OCI-LY3 (cell line): Measurements from ENCODE around the gene WDR75.

Source experiments
- H2AFZ ChIP-seq: fragments of 200-600, 300-600 bp; shearing (Covaris generic); 2 replicates; pipeline ENCODE4 v1.6.0; 2014; ENCODE audit warnings: antibody characterized with exemption, low read depth, low read length
- H3K27ac ChIP-seq: fragments of 200-600, 300-600 bp; sonication (generic); 2 replicates; pipeline ENCODE4 v1.5.1; 2014; ENCODE audit warnings: mild to moderate bottlenecking, low read length, moderate library complexity, mixed read lengths
- H3K27me3 ChIP-seq: fragments of 200-600, 300-600 bp; sonication (generic); 2 replicates; pipeline ENCODE4 v1.6.1; 2014; ENCODE audit warnings: low read depth, low read length, mixed read lengths
- H3K36me3 ChIP-seq: fragments of 200-600, 300-600 bp; sonication (generic); replicated peaks from 2 replicates; pipeline ENCODE3; 2014; ENCODE audit warnings: low read depth, low read length, mixed read lengths
- H3K4me1 ChIP-seq: fragments of 300-600, 200-600 bp; sonication (generic); 2 replicates; pipeline ENCODE4 v1.6.1; 2014; ENCODE audit warnings: low read length, mixed read lengths
- H3K4me2 ChIP-seq: fragments of 200-600, 300-600 bp; sonication (generic); 2 replicates; pipeline ENCODE4 v1.6.1; 2014; ENCODE audit warnings: low read length, mixed read lengths
- H3K4me3 ChIP-seq: fragments of 300-600, 200-600 bp; sonication (generic); 2 replicates; pipeline ENCODE4 v1.5.1; 2014; ENCODE audit warnings: antibody characterized with exemption, mild to moderate bottlenecking, low read length, moderate library complexity
- H3K79me2 ChIP-seq: fragments of 300-600, 200-600 bp; shearing (Covaris generic); 2 replicates; pipeline ENCODE4 v1.6.1; 2014; ENCODE audit warnings: mild to moderate bottlenecking, low read length, mixed read lengths
- H3K9ac ChIP-seq: fragments of 300-600, 200-600 bp; shearing (Covaris generic); 2 replicates; pipeline ENCODE4 v1.6.0; 2014; ENCODE audit warnings: mild to moderate bottlenecking, low read length, moderate library complexity
- H3K9me3 ChIP-seq: fragments of 200-600, 300-600 bp; shearing (Covaris generic); 2 replicates; pipeline ENCODE4 v1.6.1; 2014; ENCODE audit warnings: low read length, mixed read lengths; ENCODE audit not compliant: insufficient read depth
- H4K20me1 ChIP-seq: fragments of 200-600, 300-600 bp; sonication (generic); 2 replicates; pipeline ENCODE4 v1.6.1; 2016; ENCODE audit warnings: low read length, mixed read lengths; ENCODE audit not compliant: insufficient read depth
- EZH2phosphoT487 ChIP-seq: fragments of 200-600 bp; shearing (Covaris generic); IDR thresholded peaks from 2 replicates; pipeline ENCODE4 v1.6.1; 2018; ENCODE audit warnings: antibody characterized with exemption, mixed run types, low read depth
- TF ChIP-seq, protein P1 (sequence below): fragments of 200-600, 300-600 bp; sonication (generic); IDR thresholded peaks from 2 replicates; pipeline ENCODE4 v1.5.1; 2014; ENCODE audit warnings: antibody characterized with exemption, low read length, low read depth

The WDR75 gene

GRCh38 chr2:189446780-189447179, 5.5 kb downstream of the WDR75 start:
- Histone ChIP-seq H3K36me3 (peaks cover 58% of the 10 kb centered on the region), H3K4me3 (no peak overlapping the region), H4K20me1 (peaks cover 50% of the 10 kb centered on the region), H3K9ac (no peak overlapping the region), H3K4me1 (peaks cover 27% of the 10 kb centered on the region), H3K27ac (no peak overlapping the region), H3K27me3 (no peaks in the 10 kb centered on the region), H3K4me2 (no peak overlapping the region), H3K79me2 (peaks cover 74% of the 10 kb centered on the region), H2AFZ (no peak overlapping the region), H3K9me3 (no peaks in the 10 kb centered on the region)
- no peak for TF ChIP-seq EZH2phosphoT487
- TF ChIP-seq, protein P1, sequence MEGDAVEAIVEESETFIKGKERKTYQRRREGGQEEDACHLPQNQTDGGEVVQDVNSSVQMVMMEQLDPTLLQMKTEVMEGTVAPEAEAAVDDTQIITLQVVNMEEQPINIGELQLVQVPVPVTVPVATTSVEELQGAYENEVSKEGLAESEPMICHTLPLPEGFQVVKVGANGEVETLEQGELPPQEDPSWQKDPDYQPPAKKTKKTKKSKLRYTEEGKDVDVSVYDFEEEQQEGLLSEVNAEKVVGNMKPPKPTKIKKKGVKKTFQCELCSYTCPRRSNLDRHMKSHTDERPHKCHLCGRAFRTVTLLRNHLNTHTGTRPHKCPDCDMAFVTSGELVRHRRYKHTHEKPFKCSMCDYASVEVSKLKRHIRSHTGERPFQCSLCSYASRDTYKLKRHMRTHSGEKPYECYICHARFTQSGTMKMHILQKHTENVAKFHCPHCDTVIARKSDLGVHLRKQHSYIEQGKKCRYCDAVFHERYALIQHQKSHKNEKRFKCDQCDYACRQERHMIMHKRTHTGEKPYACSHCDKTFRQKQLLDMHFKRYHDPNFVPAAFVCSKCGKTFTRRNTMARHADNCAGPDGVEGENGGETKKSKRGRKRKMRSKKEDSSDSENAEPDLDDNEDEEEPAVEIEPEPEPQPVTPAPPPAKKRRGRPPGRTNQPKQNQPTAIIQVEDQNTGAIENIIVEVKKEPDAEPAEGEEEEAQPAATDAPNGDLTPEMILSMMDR: no peak

GRCh38 chr2:189454009-189454408, 12.7 kb downstream of the WDR75 start:
- peaks cover 16% of the 10 kb centered on the region; the same call in 1 of the 2 replicates for H4K20me1 ChIP-seq
- no peak overlapping the region for H3K4me2 ChIP-seq
- no peaks in the 10 kb centered on the region for H3K9me3 ChIP-seq
- H2AFZ ChIP-seq: no peak overlapping the region
- H3K36me3 ChIP-seq: peaks cover 69% of the 10 kb centered on the region
- no peak overlapping the region for H3K9ac ChIP-seq
- H3K79me2 ChIP-seq: 0 out of 2 replicates have a peak, but pooled peaks cover 7% of the 10 kb centered on the region
- TF ChIP-seq, protein P1: no peak
- no peaks in the 10 kb centered on the region for H3K4me1 ChIP-seq
- no peak overlapping the region for H3K4me3 ChIP-seq
- H3K27ac ChIP-seq: no peak overlapping the region
- H3K27me3 ChIP-seq: no peaks in the 10 kb centered on the region

DNA sequence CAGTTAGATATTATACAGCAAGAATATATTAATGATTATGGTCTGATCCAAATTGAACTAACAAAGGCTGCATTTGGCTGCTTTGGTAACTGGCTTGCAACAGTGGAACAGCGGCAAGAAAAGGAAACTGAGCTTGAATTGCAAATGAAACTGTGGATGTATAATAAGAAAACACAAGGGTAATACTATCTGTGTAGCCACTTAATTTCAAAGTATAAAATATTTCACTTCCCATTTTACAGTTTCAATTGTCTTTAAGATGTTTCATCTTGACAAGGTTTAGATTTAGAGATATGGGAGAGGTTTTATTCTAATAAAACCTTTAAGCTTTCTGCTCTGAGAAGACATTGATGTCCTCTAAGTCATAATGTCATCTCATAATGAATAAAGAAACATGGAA, 23.8 kb downstream of the WDR75 start:
- H3K27me3 ChIP-seq: no peaks in the 10 kb centered on the region
- H2AFZ ChIP-seq: no peak overlapping the region
- H3K9ac ChIP-seq: no peak overlapping the region
- TF ChIP-seq, protein P1: no peak
- no peak for TF ChIP-seq EZH2phosphoT487
- H3K4me3 ChIP-seq: no peak overlapping the region
- H3K4me2 ChIP-seq: peak overlapping the region; percentile 16; the same call in 1 of the 2 replicates
- no peaks in the 10 kb centered on the region for H3K79me2 ChIP-seq
- H3K36me3 ChIP-seq: peaks cover 85% of the 10 kb centered on the region
- H3K9me3 ChIP-seq: no peaks in the 10 kb centered on the region
- no peak overlapping the region for H3K27ac ChIP-seq
- peaks cover 43% of the 10 kb centered on the region for H4K20me1 ChIP-seq
- H3K4me1 ChIP-seq: peaks cover 33% of the 10 kb centered on the region

GRCh38 chr2:189465478-189465877, 24.2 kb downstream of the WDR75 start:
- no peaks in the 10 kb centered on the region for H3K27me3 ChIP-seq
- no peak overlapping the region for H3K4me2 ChIP-seq
- no peak overlapping the region for H3K4me3 ChIP-seq
- H3K27ac ChIP-seq: no peak overlapping the region
- H4K20me1 ChIP-seq: peaks cover 43% of the 10 kb centered on the region
- H3K9ac ChIP-seq: no peak overlapping the region
- H3K79me2 ChIP-seq: no peaks in the 10 kb centered on the region
- TF ChIP-seq, protein P1: no peak
- TF ChIP-seq EZH2phosphoT487: no peak
- H3K36me3 ChIP-seq: peaks cover 86% of the 10 kb centered on the region
- H3K9me3 ChIP-seq: no peaks in the 10 kb centered on the region
- no peak overlapping the region for H2AFZ ChIP-seq
- peaks cover 33% of the 10 kb centered on the region for H3K4me1 ChIP-seq
